Activated CD4-positive, alpha-beta memory T cell treated with anti-CD3 and anti-CD28 coated beads, Interleukin-2, amount 10 ng/mL, durations not matched to agents 7 days and 5 days (primary cell): Measurements from ENCODE around the gene COASY. TPM values are rescaled to one million over a fixed set of nuclear protein-coding genes. Genes with fewer than 3 reads are reported as not detected.

Experiments
- CTCF ChIA-PET: fragments of 350-600 bp; sonication (Branson Sonifier 250); formaldehyde crosslinking; loops from one replicate; lab custom pipeline; 2021; ENCODE audit warnings: antibody characterized with exemption, inconsistent platforms; lab: Charles Lee
- POLR2A ChIA-PET: fragments of 350-600 bp; sonication (Branson Sonifier 250); formaldehyde crosslinking; loops from one replicate; lab custom pipeline; 2021; ENCODE audit warnings: antibody characterized with exemption; lab: Charles Lee
- DNase-seq: peaks from one replicate; pipeline ENCODE4 v3.0.0-alpha.2; 2020
- H3K27ac Mint-ChIP-seq: one replicate; pipeline ENCODE4 v1.8.0; 2021; ENCODE audit warnings: mild to moderate bottlenecking, mixed read lengths
- H3K27me3 Mint-ChIP-seq: one replicate; pipeline ENCODE4 v1.8.0; 2021; ENCODE audit warnings: mixed read lengths
- H3K36me3 Mint-ChIP-seq: one replicate; pipeline ENCODE4 v1.8.0; 2021; ENCODE audit warnings: low read depth, mixed read lengths
- H3K4me1 Mint-ChIP-seq: one replicate; pipeline ENCODE4 v1.8.0; 2021; ENCODE audit warnings: mixed read lengths
- H3K4me3 Mint-ChIP-seq: one replicate; pipeline ENCODE4 v1.8.0; 2021; ENCODE audit warnings: mild to moderate bottlenecking, mixed read lengths
- H3K9me3 Mint-ChIP-seq: one replicate; pipeline ENCODE4 v1.8.0; 2021; ENCODE audit warnings: mixed read lengths
- total RNA-seq, 2 experiments: library from RNA; stranded (reverse); gene quantifications; one replicate each; pipeline ENCODE4 v1.2.3, GENCODE V29; 2021

COASY gene
- total RNA-seq, 2 experiments from 2014 or later: 80.1 to 84.3 TPM

- peaks cover 70% of the 10 kb centered on the region for H3K36me3 Mint-ChIP-seq
- POLR2A ChIA-PET: interaction anchor here (1.2 to 7.7 kb wide), 3 partner anchors 9 to 32 kb away, joined by 8 to 109 read pairs (median 23); partner anchors contain the start of genes NAGLU and PSMC3IP
- H3K27ac Mint-ChIP-seq: peak overlapping the region; percentile 58
- CTCF ChIA-PET: interaction anchor here (3.8 kb wide), 1 partner anchor 9 kb away, joined by 37 read pairs; the partner anchor contains the start of gene PSMC3IP
- no peaks in the 10 kb centered on the region for H3K27me3 Mint-ChIP-seq
- peaks cover 56% of the 10 kb centered on the region for H3K4me1 Mint-ChIP-seq
- peak overlapping the region; percentile 92 for H3K4me3 Mint-ChIP-seq
- no peaks in the 10 kb centered on the region for H3K9me3 Mint-ChIP-seq
- DNase-seq: no peak
These were observed 6.6 kb downstream of the COASY start for GRCh38 chr17:42568341-42569111.

GRCh38 chr17:42571435-42572225, 9.7 kb downstream of the COASY start:
- ChIA-PET CTCF (interaction anchor here (1.7 kb wide), 1 partner anchor 36 kb away, joined by 6 read pairs; the partner anchor contains the start of gene NAGLU), POLR2A (interaction anchor here (0.6 kb wide), 1 partner anchor 380 kb away, joined by 3 read pairs; no protein-coding TSS in a partner anchor)
- DNase-seq: no peak
- Mint-ChIP-seq H3K4me1 (peaks cover 65% of the 10 kb centered on the region), H3K27ac (no peak overlapping the region), H3K4me3 (no peak overlapping the region), H3K36me3 (peaks cover 75% of the 10 kb centered on the region), H3K9me3 (no peaks in the 10 kb centered on the region), H3K27me3 (no peaks in the 10 kb centered on the region)

- CTCF ChIA-PET: interaction anchor here (0.9 to 1.7 kb wide), 2 partner anchors 37 to 526 kb away, joined by 5 to 6 read pairs; partner anchors contain the start of gene NAGLU
- H3K27me3 Mint-ChIP-seq: no peaks in the 10 kb centered on the region
- POLR2A ChIA-PET: interaction anchor here (0.6 to 9.9 kb wide), 3 partner anchors 7 to 200 kb away, joined by 3 to 109 read pairs (median 5); partner anchors contain the start of genes COASY, MLX and VPS25
These were observed 11.1 kb downstream of the COASY start for GRCh38 chr17:42573095-42573494.

GRCh38 chr17:42574463-42574862, 12.5 kb downstream of the COASY start:
- Mint-ChIP-seq H3K27ac (no peak overlapping the region), H3K36me3 (peaks cover 65% of the 10 kb centered on the region), H3K4me1 (peaks cover 60% of the 10 kb centered on the region), H3K27me3 (no peaks in the 10 kb centered on the region), H3K4me3 (no peak overlapping the region), H3K9me3 (no peaks in the 10 kb centered on the region)
- CTCF ChIA-PET: no interaction called here
- POLR2A ChIA-PET: interaction anchor here (9.9 kb wide), 1 partner anchor 9 kb away, joined by 109 read pairs; the partner anchor contains the start of genes COASY and MLX
- DNase-seq: no peak

More at GRCh38 chr17:42573095-42573494, 11.1 kb downstream of the COASY start:
- Mint-ChIP-seq H3K4me1 (peaks cover 64% of the 10 kb centered on the region), H3K36me3 (peaks cover 70% of the 10 kb centered on the region), H3K9me3 (no peaks in the 10 kb centered on the region), H3K27ac (peak overlapping the region; percentile 29), H3K4me3 (no peak overlapping the region)
- no peak for DNase-seq

- Mint-ChIP-seq H3K4me3 (peak overlapping the region; percentile 96), H3K9me3 (no peaks in the 10 kb centered on the region), H3K4me1 (peaks cover 49% of the 10 kb centered on the region), H3K27ac (peak overlapping the region; percentile 61), H3K27me3 (no peaks in the 10 kb centered on the region), H3K36me3 (peaks cover 60% of the 10 kb centered on the region)
- POLR2A ChIA-PET: interaction anchor here (0.9 to 9.9 kb wide), 15 partner anchors 7 to 738 kb away, joined by 3 to 109 read pairs (median 7); partner anchors contain the start of genes BECN1, COASY, MLX and NAGLU
- CTCF ChIA-PET: interaction anchor here (0.8 to 3.8 kb wide), 17 partner anchors 10 to 421 kb away, joined by 3 to 93 read pairs (median 12); partner anchors contain the start of genes BECN1, MLX, NAGLU and PSME3
- DNase-seq: no peak
These were observed 15.2 kb downstream of the COASY start for GRCh38 chr17:42577140-42577531.

- Mint-ChIP-seq H3K4me1 (peaks cover 48% of the 10 kb centered on the region), H3K27me3 (no peaks in the 10 kb centered on the region), H3K4me3 (peak within 1 kb of the TSS; percentile 96), H3K27ac (peak within 1 kb of the TSS; percentile 88), H3K36me3 (peaks cover 61% of the 10 kb centered on the region), H3K9me3 (no peaks in the 10 kb centered on the region)
- POLR2A ChIA-PET: interaction anchor here (0.7 to 9.9 kb wide), 27 partner anchors 8 to 737 kb away, joined by 3 to 109 read pairs (median 6); partner anchors contain the start of genes BECN1, COASY, DNAJC7 and MLX
- DNase-seq: peak; percentile 95
- CTCF ChIA-PET: interaction anchor here (0.5 to 3.8 kb wide), 57 partner anchors 10 to 599 kb away, joined by 3 to 93 read pairs (median 4); partner anchors contain the start of genes BECN1, CAVIN1, CNTNAP1 and MLX
These were observed 15.8 kb downstream of the COASY start, which contains the start of gene PSMC3IP for GRCh38 chr17:42577532-42578281. TSS of gene PSMC3IP (minus strand) at chr17:42577729. CDS start at chr17:42577686, 43 bp downstream.

- H3K4me1 Mint-ChIP-seq: peaks cover 43% of the 10 kb centered on the region
- H3K4me3 Mint-ChIP-seq: peak overlapping the region; percentile 96
- ChIA-PET CTCF (interaction anchor here (0.6 to 3.8 kb wide), 58 partner anchors 11 to 420 kb away, joined by 3 to 93 read pairs (median 4); partner anchors contain the start of genes BECN1, CAVIN1, CNTNAP1 and MLX), POLR2A (interaction anchor here (0.7 to 9.9 kb wide), 26 partner anchors 8 to 737 kb away, joined by 3 to 109 read pairs (median 6); partner anchors contain the start of genes BECN1, COASY, DNAJC7 and MLX)
- no peaks in the 10 kb centered on the region for H3K9me3 Mint-ChIP-seq
- H3K27ac Mint-ChIP-seq: peak overlapping the region; percentile 88
- DNase-seq: peak; percentile 76
- H3K27me3 Mint-ChIP-seq: no peaks in the 10 kb centered on the region
- H3K36me3 Mint-ChIP-seq: peaks cover 61% of the 10 kb centered on the region
These were observed 16.4 kb downstream of the COASY start for GRCh38 chr17:42578282-42578869.

- ChIA-PET POLR2A (interaction anchor here (9.9 kb wide), 1 partner anchor 14 kb away, joined by 109 read pairs; the partner anchor contains the start of genes COASY and MLX), CTCF (interaction anchor here (1.0 to 3.6 kb wide), 3 partner anchors 19 to 99 kb away, joined by 3 to 70 read pairs (median 62); partner anchors contain the start of genes RETREG3 and TUBG1)
- DNase-seq: no peak
- Mint-ChIP-seq H3K9me3 (no peaks in the 10 kb centered on the region), H3K27me3 (no peaks in the 10 kb centered on the region), H3K4me3 (peak overlapping the region; percentile 11), H3K36me3 (peaks cover 59% of the 10 kb centered on the region), H3K4me1 (peaks cover 33% of the 10 kb centered on the region), H3K27ac (peak overlapping the region; percentile 5)
These were observed 18.0 kb downstream of the COASY start for GRCh38 chr17:42579794-42580551.

GRCh38 chr17:42581744-42582270, 19.9 kb downstream of the COASY start:
- POLR2A ChIA-PET: interaction anchor here (0.9 to 9.9 kb wide), 3 partner anchors 16 to 192 kb away, joined by 3 to 109 read pairs (median 3); partner anchors contain the start of genes COASY, MLX and VPS25
- Mint-ChIP-seq H3K27ac (no peak overlapping the region), H3K27me3 (no peaks in the 10 kb centered on the region), H3K4me3 (no peak overlapping the region), H3K9me3 (no peaks in the 10 kb centered on the region), H3K36me3 (peaks cover 61% of the 10 kb centered on the region), H3K4me1 (peaks cover 19% of the 10 kb centered on the region)
- no peak for DNase-seq
- CTCF ChIA-PET: interaction anchor here (0.5 to 1.0 kb wide), 2 partner anchors 49 to 182 kb away, joined by 3 read pairs; no protein-coding TSS in a partner anchor

GRCh38 chr17:42584880-42585279, 22.9 kb downstream of the COASY start:
- CTCF ChIA-PET: no interaction called here
- H3K36me3 Mint-ChIP-seq: peaks cover 71% of the 10 kb centered on the region

More at GRCh38 chr17:42584880-42585279, 22.9 kb downstream of the COASY start:
- Mint-ChIP-seq H3K9me3 (no peaks in the 10 kb centered on the region), H3K27me3 (no peaks in the 10 kb centered on the region), H3K4me1 (peaks cover 3% of the 10 kb centered on the region), H3K4me3 (no peak overlapping the region), H3K27ac (no peak overlapping the region)
- POLR2A ChIA-PET: no interaction called here
- no peak for DNase-seq
